HEK293T (cell line): Measurements from ENCODE around the gene SGSM1.

Source experiments
- ARNT ChIP-seq: fragments of 450-650 bp; IDR thresholded peaks from 2 replicates; pipeline ENCODE4 v1.6.1; 2017; ENCODE audit warnings: mild to moderate bottlenecking
- ELF4 ChIP-seq: fragments of 450-650 bp; IDR thresholded peaks from 2 replicates; pipeline ENCODE4 v1.6.1; 2017; ENCODE audit warnings: antibody characterized with exemption
- FOXA1 ChIP-seq: fragments of 450-650 bp; IDR thresholded peaks from 2 replicates; pipeline ENCODE4 v1.6.1; 2016; ENCODE audit warnings: mild to moderate bottlenecking
- HDGF ChIP-seq: fragments of 450-650 bp; IDR thresholded peaks from 2 replicates; pipeline ENCODE4 v1.6.1; 2017; ENCODE audit warnings: antibody characterized with exemption, borderline replicate concordance
- PKNOX1 ChIP-seq: fragments of 450-650 bp; IDR thresholded peaks from 2 replicates; pipeline ENCODE4 v1.6.1; 2016
- SUZ12 ChIP-seq: fragments of 450-650 bp; IDR thresholded peaks from 2 replicates; pipeline ENCODE4 v1.6.1; 2016; ENCODE audit warnings: mild to moderate bottlenecking
- TARDBP ChIP-seq: fragments of 450-650 bp; IDR thresholded peaks from 2 replicates; pipeline ENCODE4 v1.6.1; 2016
- ZNF384 ChIP-seq: fragments of 450-650 bp; IDR thresholded peaks from 2 replicates; pipeline ENCODE4 v1.6.1; 2016

- no peak for TF ChIP-seq HDGF
- TF ChIP-seq ZNF384: no peak
- TF ChIP-seq ELF4: no peak
- no peak for TF ChIP-seq PKNOX1
- TF ChIP-seq SUZ12: no peak
- TF ChIP-seq TARDBP: no peak
- no peak for TF ChIP-seq FOXA1
- no peak for TF ChIP-seq ARNT
Measured at GRCh38 chr22:24957043-24957442, 151.0 kb downstream of the SGSM1 start.
